Fibroblast of lung (primary cell): ENCODE results near the gene OTUD7B. TPM values are rescaled to one million over a fixed set of nuclear protein-coding genes. Genes with fewer than 3 reads are reported as not detected.
"Not testable (repeated sequence)": the region's sequence is repeated elsewhere in the genome, so short reads cannot be mapped to it uniquely, and the experiment has no call there.

ENCODE experiments used
- DNase-seq, 2 donors: peaks; one replicate each; pipeline versions ENCODE4 v3.0.0 to v3.0.0-alpha.2; 2010; ENCODE audit warnings: low read depth in 2 of 2
- H2AFZ ChIP-seq: 2 replicates; pipeline ENCODE4 v1.5.1; 2012; ENCODE audit warnings: low read length, control low read depth, inconsistent platforms
- H3K27ac ChIP-seq: 2 replicates; pipeline ENCODE4 v1.5.1; 2011; ENCODE audit warnings: low read length, control low read depth; ENCODE audit not compliant: insufficient read depth
- H3K27me3 ChIP-seq: 2 replicates; pipeline ENCODE4 v1.5.1; 2011; ENCODE audit warnings: mild to moderate bottlenecking, low read length; ENCODE audit not compliant: control insufficient read depth, insufficient read depth
- H3K36me3 ChIP-seq: 2 replicates; pipeline ENCODE4 v1.5.1; 2011; ENCODE audit warnings: low read length; ENCODE audit not compliant: control insufficient read depth, insufficient read depth
- H3K4me1 ChIP-seq: 2 replicates; pipeline ENCODE4 v1.5.1; 2011; ENCODE audit warnings: low read length; ENCODE audit not compliant: control insufficient read depth, insufficient read depth; ENCODE audit errors: extremely low read depth
- H3K4me2 ChIP-seq: 2 replicates; pipeline ENCODE4 v1.5.1; 2011; ENCODE audit warnings: low read length, control low read depth; ENCODE audit not compliant: insufficient read depth; ENCODE audit errors: extremely low read depth
- H3K4me3 ChIP-seq, 4 experiments: fragments of 200-600 bp in 1 of 4; sonication (generic) in 1 of 4; replicated peaks in 1 of 4; 2 replicates each; pipeline ENCODE4 v1.5.1; 2011 to 2016; ENCODE audit warnings: low read length in 4 of 4, low read depth in 3 of 4, mild to moderate bottlenecking in 3 of 4, control low read depth in 2 of 4, inconsistent platforms in 1 of 4, mixed read lengths in 1 of 4; ENCODE audit not compliant: insufficient read depth in 1 of 4; ENCODE audit errors: control extremely low read depth in 1 of 4
- H3K79me2 ChIP-seq: 2 replicates; pipeline ENCODE4 v1.5.1; 2012; ENCODE audit warnings: mild to moderate bottlenecking, low read length, inconsistent platforms; ENCODE audit not compliant: control insufficient read depth, insufficient read depth
- H3K9ac ChIP-seq: 2 replicates; pipeline ENCODE4 v1.5.1; 2011; ENCODE audit warnings: mild to moderate bottlenecking, low read length, control low read depth; ENCODE audit not compliant: insufficient read depth
- H3K9me3 ChIP-seq: 2 replicates; pipeline ENCODE4 v1.5.1; 2012; ENCODE audit warnings: low read depth, low read length; ENCODE audit not compliant: control insufficient read depth, insufficient read depth
- H4K20me1 ChIP-seq: 2 replicates; pipeline ENCODE4 v1.5.1; 2011; ENCODE audit warnings: low read length; ENCODE audit not compliant: control insufficient read depth, insufficient read depth; ENCODE audit errors: extremely low read depth
- CTCF ChIP-seq, 2 donors: IDR thresholded peaks in 1 of 2; conservative IDR thresholded peaks in 1 of 2; 1 replicate in 1 of 2; 2 replicates in 1 of 2; pipeline ENCODE4 v1.5.1; 2011 to 2012; ENCODE audit warnings: low read length in 2 of 2, control low read depth in 1 of 2, inconsistent platforms in 1 of 2, low read depth in 1 of 2, mild to moderate bottlenecking in 1 of 2
- EZH2 ChIP-seq: IDR thresholded peaks from 2 replicates; pipeline ENCODE4 v1.5.1; 2012; ENCODE audit warnings: low read length, control low read depth, mild to moderate bottlenecking; ENCODE audit errors: missing control alignments
- polyA minus RNA-seq: library from RNA; depleted of rRNA, polyadenylated mRNA; stranded (reverse); fragments of >200 nt; gene quantifications from 2 replicates; pipeline ENCODE4 v1.2.3, GENCODE V29; 2011; ENCODE audit warnings: low replicate concordance
- polyA plus RNA-seq, 2 donors: library from polyadenylated mRNA; depleted of rRNA in 1 of 2; stranded (reverse) in 1 of 2; unstranded in 1 of 2; fragments of >200 nt; gene quantifications; 2 replicates each; pipeline ENCODE4 v1.2.1, GENCODE V29; 2011 to 2012; ENCODE audit warnings: missing spikeins in 1 of 2
- total RNA-seq: library from RNA; depleted of rRNA; stranded (reverse); fragments of >200 nt; gene quantifications from 2 replicates; pipeline ENCODE4 v1.2.1, GENCODE V29; 2014

The OTUD7B gene
- total RNA-seq (14.1 and 17.3 TPM in 2 replicates), polyA plus RNA-seq (10.1 and 12.6 TPM in 2 replicates), polyA minus RNA-seq (35.4 and 45.8 TPM in 2 replicates)
- 10.8 and 11.1 TPM in 2 replicates for polyA plus RNA-seq (2012)

DNA sequence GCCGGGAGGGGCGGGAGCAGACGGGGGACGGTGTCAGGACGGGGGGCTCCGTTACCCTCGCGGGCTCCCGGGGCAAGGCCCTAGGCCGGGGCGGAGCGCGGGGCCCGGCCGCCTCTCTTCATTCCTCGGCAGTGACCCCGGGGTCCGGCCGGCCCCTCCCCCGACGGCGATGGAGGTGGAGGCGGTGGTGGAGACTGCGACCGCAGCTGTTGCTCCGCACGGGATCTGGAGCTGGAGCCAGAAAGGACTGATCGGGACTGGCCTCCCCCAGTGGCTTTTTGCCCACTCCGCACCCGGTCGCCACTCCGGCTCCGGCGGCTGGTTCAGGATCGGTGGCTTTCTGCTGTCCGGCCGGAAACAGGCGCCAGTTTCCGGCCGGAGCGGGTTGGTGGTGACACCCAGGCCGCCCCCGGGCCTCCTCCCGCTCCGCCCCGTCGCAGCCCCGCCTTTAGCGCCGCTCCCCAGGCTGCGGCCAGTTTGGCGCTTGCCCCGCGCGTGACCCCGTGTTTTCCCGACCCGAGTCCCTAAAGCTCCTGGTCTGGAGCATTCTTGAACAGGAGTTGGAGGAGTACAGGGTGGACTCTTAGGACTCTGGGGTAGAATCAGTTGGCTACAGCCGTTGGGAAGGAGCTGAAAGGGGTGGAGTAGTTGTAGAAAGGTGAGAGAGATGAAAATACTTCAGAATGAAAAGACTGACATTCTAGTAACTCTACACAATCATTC is at the start of gene OTUD7B:
Gene OTUD7B, minus strand, starts transcription at position 334 of the 723 bp plus-strand sequence. CDS start 33,216 bp downstream, outside the sequence.
- peak; percentile 87 for DNase-seq
- Histone ChIP-seq H3K4me1 (peaks cover 3% of the 10 kb centered on the region), H3K27ac (peak within 1 kb of the TSS; percentile 97), H4K20me1 (no peaks in the 10 kb centered on the region), H3K9ac (peak within 1 kb of the TSS; percentile 88), H3K4me3 (peak within 1 kb of the TSS; percentile 73 to 94 (median 92)), H3K4me2 (peak within 1 kb of the TSS; percentile 88), H3K27me3 (no peaks in the 10 kb centered on the region), H3K9me3 (no peaks in the 10 kb centered on the region), H3K79me2 (peaks cover 38% of the 10 kb centered on the region), H3K36me3 (no peaks in the 10 kb centered on the region), H2AFZ (peak within 1 kb of the TSS; percentile 89)
- TF ChIP-seq CTCF (conservative IDR thresholded peaks at IDR 0.05 in 1 of 2, IDR thresholded peaks at IDR 0.05 in 1 of 2; ENCODE audit: low read depth in 1 of 2, low read length in 2 of 2), result no peak
- no peak for TF ChIP-seq EZH2

DNA sequence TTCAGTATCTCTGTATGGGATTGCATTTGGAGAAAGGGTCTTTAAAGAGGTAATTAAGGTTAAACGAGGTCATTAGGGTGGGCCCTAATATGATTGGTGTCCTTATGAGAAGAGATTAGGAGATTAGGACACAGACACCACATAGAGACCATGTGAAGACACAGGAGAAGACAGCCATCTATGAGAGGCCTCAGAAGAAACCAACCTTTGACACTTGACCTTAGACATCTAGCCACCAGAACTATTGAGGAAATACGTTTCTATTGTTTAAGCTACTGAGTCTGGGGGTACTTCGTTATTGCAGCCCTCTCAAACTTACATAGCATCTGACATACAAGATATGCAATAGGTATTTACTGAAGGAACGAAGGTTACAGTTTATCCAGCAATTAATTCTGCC is 49.7 kb upstream of the OTUD7B start:
- H3K4me2 ChIP-seq, result no peak overlapping the region
- no peak overlapping the region for H3K27ac ChIP-seq
- H3K27me3 ChIP-seq, result no peaks in the 10 kb centered on the region
- H3K9me3 ChIP-seq, result no peaks in the 10 kb centered on the region
- peaks cover 9% of the 10 kb centered on the region for H3K4me1 ChIP-seq
- no peak overlapping the region for H3K4me3 ChIP-seq
- DNase-seq, result no peak
- no peaks in the 10 kb centered on the region for H3K36me3 ChIP-seq
- H3K9ac ChIP-seq, result no peak overlapping the region
- H4K20me1 ChIP-seq, result no peaks in the 10 kb centered on the region
- H3K79me2 ChIP-seq, result no peaks in the 10 kb centered on the region
- no peak for TF ChIP-seq CTCF (conservative IDR thresholded peaks at IDR 0.05 in 1 of 2, IDR thresholded peaks at IDR 0.05 in 1 of 2; ENCODE audit: low read depth in 1 of 2, low read length in 2 of 2)
- TF ChIP-seq EZH2, result no peak
- H2AFZ ChIP-seq, result no peak overlapping the region

DNA sequence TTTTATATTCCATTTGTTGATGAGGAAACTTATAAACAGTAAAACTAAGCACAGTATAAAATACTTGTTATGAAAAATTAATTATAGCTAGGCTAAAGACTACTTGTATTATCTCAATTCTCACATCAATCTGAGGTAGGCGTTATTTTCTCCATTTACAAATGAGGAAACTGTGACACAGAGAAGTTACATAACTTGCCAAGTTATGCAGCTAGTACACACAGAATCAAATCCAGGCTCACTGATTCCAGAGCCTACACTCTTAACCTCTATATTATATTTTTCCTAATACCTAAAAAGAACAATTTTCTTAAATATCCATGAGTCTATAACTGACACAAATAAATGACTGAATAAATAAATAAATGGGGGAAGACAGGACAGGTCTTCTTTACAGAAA is 45.9 kb upstream of the OTUD7B start:
- TF ChIP-seq EZH2, result no peak
- no peak for TF ChIP-seq CTCF (conservative IDR thresholded peaks at IDR 0.05 in 1 of 2, IDR thresholded peaks at IDR 0.05 in 1 of 2; ENCODE audit: low read depth in 1 of 2, low read length in 2 of 2)
- Histone ChIP-seq H3K9me3 (no peaks in the 10 kb centered on the region), H3K79me2 (no peaks in the 10 kb centered on the region), H4K20me1 (no peaks in the 10 kb centered on the region), H3K4me2 (no peak overlapping the region), H2AFZ (no peak overlapping the region), H3K27me3 (no peaks in the 10 kb centered on the region), H3K36me3 (no peaks in the 10 kb centered on the region), H3K27ac (no peak overlapping the region), H3K4me3 (no peak overlapping the region), H3K4me1 (peaks cover 6% of the 10 kb centered on the region), H3K9ac (no peak overlapping the region)
- DNase-seq, result no peak

DNA sequence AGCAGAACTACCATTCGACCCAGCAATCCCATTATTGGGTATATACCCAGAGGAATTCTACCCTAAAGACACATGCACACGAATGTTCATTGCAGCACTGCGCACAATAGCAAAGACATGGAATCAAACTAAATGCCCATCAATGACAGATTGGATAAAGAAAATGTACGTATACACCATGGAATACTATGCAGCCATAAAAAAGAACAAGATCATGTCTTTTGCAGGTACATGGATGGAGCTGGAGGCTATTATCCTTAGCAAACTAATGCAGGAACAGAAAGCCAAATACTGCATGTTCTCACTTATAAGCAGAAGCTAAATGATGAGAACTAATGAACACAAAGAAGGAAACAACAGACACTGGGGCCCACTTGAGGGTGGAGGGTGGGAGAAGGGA is 45.0 kb upstream of the OTUD7B start:
- not testable (repeated sequence) for H3K4me2 ChIP-seq, H3K9me3 ChIP-seq, H3K27me3 ChIP-seq, H3K4me3 ChIP-seq, H3K4me1 ChIP-seq, DNase-seq, H3K36me3 ChIP-seq, H3K27ac ChIP-seq, H3K9ac ChIP-seq, H4K20me1 ChIP-seq, H2AFZ ChIP-seq, H3K79me2 ChIP-seq
